PC-3 (cell line): ENCODE results near the gene SERBP1. TPM values are rescaled to one million over a fixed set of nuclear protein-coding genes. Genes with fewer than 3 reads are reported as not detected.

Experiments used
- ATAC-seq: fragments of 200-7000 bp; cut with Tn5 transposase; 2 replicates; pipeline ENCODE4 v1.9.1; 2020; ENCODE audit warnings: mild to moderate bottlenecking, moderate library complexity
- BruUV-seq: library from RNA; stranded (reverse); fragments of 400-500 nt; replicated peaks from 2 replicates; lab custom pipeline; 2021; lab: Mats Ljungman, UMichigan
- CTCF ChIA-PET: fragments of 300-600 bp; sonication (Branson Sonifier 250); formaldehyde crosslinking; loops from one replicate; lab custom pipeline; 2022; ENCODE audit warnings: antibody characterized with exemption; lab: Charles Lee
- POLR2A ChIA-PET: fragments of 300-600 bp; sonication (Branson Sonifier 250); formaldehyde crosslinking; loops from one replicate; lab custom pipeline; 2022; ENCODE audit warnings: antibody characterized with exemption; ENCODE audit not compliant: unreplicated experiment; lab: Charles Lee
- DNase-seq: peaks from one replicate; pipeline ENCODE4 v3.0.0-alpha.2; 2015
- H2AFZ ChIP-seq: fragments of 300-600 bp; sonication (generic); 2 replicates; pipeline ENCODE4 v1.6.0; 2016; ENCODE audit warnings: antibody characterized with exemption, low read length
- H3F3A ChIP-seq: fragments of 300-600 bp; sonication (generic); one replicate; pipeline ENCODE4 v1.6.0; 2017; ENCODE audit warnings: antibody characterized with exemption, low read length, control low read depth, mild to moderate bottlenecking; ENCODE audit not compliant: unreplicated experiment
- H3K27ac ChIP-seq: fragments of 300-600 bp; sonication (generic); 2 replicates; pipeline ENCODE4 v1.5.1; 2016; ENCODE audit warnings: mild to moderate bottlenecking, low read length
- H3K27me3 ChIP-seq: fragments of 300-600 bp; sonication (generic); 2 replicates; pipeline ENCODE4 v1.6.1; 2016; ENCODE audit warnings: low read length, mixed read lengths
- H3K36me3 ChIP-seq: fragments of 300-600 bp; sonication (generic); 2 replicates; pipeline ENCODE4 v1.6.1; 2016; ENCODE audit warnings: low read depth, mixed run types, low read length, mixed read lengths
- H3K4me1 ChIP-seq: fragments of 300-600 bp; sonication (generic); 2 replicates; pipeline ENCODE4 v1.5.1; 2016; ENCODE audit warnings: low read length; ENCODE audit not compliant: insufficient read depth
- H3K4me2 ChIP-seq: fragments of 300-600 bp; sonication (generic); 2 replicates; pipeline ENCODE4 v1.6.0; 2016; ENCODE audit warnings: low read length
- H3K4me3 ChIP-seq: fragments of 300-600 bp; sonication (generic); 2 replicates; pipeline ENCODE4 v1.5.1; 2016; ENCODE audit warnings: mild to moderate bottlenecking, low read length, mixed read lengths
- H3K79me2 ChIP-seq: fragments of 300-600 bp; sonication (generic); 2 replicates; pipeline ENCODE4 v1.6.1; 2017; ENCODE audit warnings: low read length, mixed read lengths
- H3K9ac ChIP-seq: fragments of 300-600 bp; sonication (generic); 2 replicates; pipeline ENCODE4 v1.6.0; 2016; ENCODE audit warnings: mild to moderate bottlenecking, low read length
- H3K9me2 ChIP-seq: fragments of 300-600 bp; sonication (generic); replicated peaks from 2 replicates; pipeline ENCODE4 v1.6.1; 2016; ENCODE audit warnings: mixed run types, low read length, mixed read lengths
- H3K9me3 ChIP-seq: fragments of 300-600 bp; sonication (generic); 2 replicates; pipeline ENCODE4 v1.6.1; 2016; ENCODE audit warnings: low read length, mixed read lengths
- H4K20me1 ChIP-seq: fragments of 300-600 bp; sonication (generic); 2 replicates; pipeline ENCODE4 v1.6.1; 2016; ENCODE audit warnings: low read length, mixed read lengths
- EZH2 ChIP-seq: fragments of 300-600 bp; sonication (generic); IDR thresholded peaks from one replicate; pipeline ENCODE4 v1.6.1; 2017; ENCODE audit warnings: antibody characterized with exemption, mild to moderate bottlenecking, low read length; ENCODE audit not compliant: unreplicated experiment
- EZH2phosphoT487 ChIP-seq: fragments of 300-600 bp; sonication (generic); IDR thresholded peaks from 2 replicates; pipeline ENCODE4 v1.6.1; 2018; ENCODE audit warnings: mild to moderate bottlenecking, antibody characterized with exemption, low read length, borderline replicate concordance
- intact Hi-C: fragments of 100-400 bp; cut with micrococcal nuclease; formaldehyde crosslinking; loops from 2 replicates; pipeline ENCODE4 v1.9.0; 2023
- total RNA-seq: library from RNA; depleted of rRNA; stranded (reverse); fragments of >200 nt; gene quantifications from 2 replicates; pipeline ENCODE4 v1.2.3, GENCODE V29; 2014
- TF ChIP-seq, protein P1 (sequence below): fragments of 300-600 bp; sonication (generic); conservative IDR thresholded peaks from 2 replicates; pipeline ENCODE4 v1.5.1; 2017; ENCODE audit warnings: antibody characterized with exemption, low read depth, mild to moderate bottlenecking, low read length

SERBP1 gene
- total RNA-seq, 1 experiment from 2014 or later, result 256 TPM

DNA sequence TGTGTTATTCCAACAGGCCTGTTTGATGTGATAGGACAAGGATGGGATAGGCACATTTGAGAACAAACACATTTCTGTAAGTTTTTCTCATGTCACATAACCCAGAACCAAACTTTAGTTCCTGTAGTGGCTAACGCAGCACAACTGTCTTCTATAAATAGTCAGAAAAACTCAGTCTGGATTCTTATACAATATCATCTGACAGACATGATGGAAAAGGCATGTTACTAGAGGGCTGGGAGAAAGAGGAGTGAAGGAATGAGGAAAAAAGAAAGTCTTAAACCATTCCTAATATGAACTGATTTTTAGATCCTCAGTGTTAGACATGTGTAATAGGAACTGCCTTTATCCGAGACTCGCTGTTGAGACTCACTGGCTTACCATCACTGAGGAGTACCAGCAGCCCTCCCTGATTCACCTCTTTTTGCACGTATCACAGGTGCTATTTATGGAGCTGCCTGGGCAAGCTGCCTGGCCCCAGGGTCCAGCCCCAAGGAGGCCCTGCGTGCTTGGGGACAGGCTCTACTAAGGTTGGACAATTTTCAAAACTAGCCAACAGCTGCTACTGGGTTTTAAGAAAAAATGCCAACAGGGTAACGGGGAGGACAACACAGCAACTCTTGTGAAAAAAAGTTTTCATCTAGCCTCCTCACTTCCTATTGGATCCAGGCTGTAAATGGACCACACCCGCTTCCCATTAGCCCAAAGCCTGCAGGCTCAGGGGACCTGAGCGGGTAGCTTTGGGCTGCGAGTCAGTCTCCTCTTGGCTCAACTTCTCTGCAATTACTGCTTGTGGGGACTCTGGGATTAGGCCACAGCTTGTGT is 30.7 kb upstream of the SERBP1 start:
- TF ChIP-seq, protein P1, sequence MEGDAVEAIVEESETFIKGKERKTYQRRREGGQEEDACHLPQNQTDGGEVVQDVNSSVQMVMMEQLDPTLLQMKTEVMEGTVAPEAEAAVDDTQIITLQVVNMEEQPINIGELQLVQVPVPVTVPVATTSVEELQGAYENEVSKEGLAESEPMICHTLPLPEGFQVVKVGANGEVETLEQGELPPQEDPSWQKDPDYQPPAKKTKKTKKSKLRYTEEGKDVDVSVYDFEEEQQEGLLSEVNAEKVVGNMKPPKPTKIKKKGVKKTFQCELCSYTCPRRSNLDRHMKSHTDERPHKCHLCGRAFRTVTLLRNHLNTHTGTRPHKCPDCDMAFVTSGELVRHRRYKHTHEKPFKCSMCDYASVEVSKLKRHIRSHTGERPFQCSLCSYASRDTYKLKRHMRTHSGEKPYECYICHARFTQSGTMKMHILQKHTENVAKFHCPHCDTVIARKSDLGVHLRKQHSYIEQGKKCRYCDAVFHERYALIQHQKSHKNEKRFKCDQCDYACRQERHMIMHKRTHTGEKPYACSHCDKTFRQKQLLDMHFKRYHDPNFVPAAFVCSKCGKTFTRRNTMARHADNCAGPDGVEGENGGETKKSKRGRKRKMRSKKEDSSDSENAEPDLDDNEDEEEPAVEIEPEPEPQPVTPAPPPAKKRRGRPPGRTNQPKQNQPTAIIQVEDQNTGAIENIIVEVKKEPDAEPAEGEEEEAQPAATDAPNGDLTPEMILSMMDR, result no peak
- TF ChIP-seq EZH2phosphoT487, result no peak
- no peak for TF ChIP-seq EZH2
- ChIA-PET POLR2A (no interaction called here), CTCF (no interaction called here)
- BruUV-seq, result no TSS peak
- Histone ChIP-seq H4K20me1 (no peaks in the 10 kb centered on the region), H2AFZ (no peak overlapping the region), H3K9ac (no peak overlapping the region), H3F3A (no peaks in the 10 kb centered on the region), H3K79me2 (no peaks in the 10 kb centered on the region), H3K27me3 (no peaks in the 10 kb centered on the region), H3K27ac (no peak overlapping the region), H3K9me2 (no peaks in the 10 kb centered on the region), H3K4me1 (0 out of 2 replicates have a peak, but pooled peaks cover 4% of the 10 kb centered on the region), H3K9me3 (no peaks in the 10 kb centered on the region), H3K36me3 (no peaks in the 10 kb centered on the region), H3K4me2 (no peak overlapping the region), H3K4me3 (no peak overlapping the region)
- ATAC-seq, result no peak
- intact Hi-C loops, result no loop called here
- peak; percentile 12 for DNase-seq

DNA sequence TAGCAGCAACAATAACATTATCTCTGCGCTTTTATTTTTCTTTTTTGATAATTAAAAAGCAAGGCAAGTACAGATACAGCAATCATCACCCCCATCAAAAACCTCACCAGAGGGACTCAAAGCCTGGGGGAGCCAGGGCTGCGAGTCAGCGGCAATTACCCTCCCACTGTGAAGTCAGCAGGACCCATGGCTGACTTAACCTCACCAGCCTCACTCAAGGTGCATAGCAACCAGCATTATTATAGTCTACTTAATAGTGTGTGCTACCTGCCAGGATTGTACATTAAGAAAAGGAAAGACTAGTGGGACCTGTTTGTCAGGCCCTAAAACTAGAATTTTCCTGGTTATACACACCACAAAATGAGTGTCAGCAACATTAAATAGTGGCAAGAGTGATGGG is 28.9 kb upstream of the SERBP1 start:
- no peaks in the 10 kb centered on the region for H3K9me3 ChIP-seq
- no peak overlapping the region for H3K4me3 ChIP-seq
- H3K4me2 ChIP-seq, result no peak overlapping the region
- H3K27me3 ChIP-seq, result no peaks in the 10 kb centered on the region
- no peak overlapping the region for H3K9ac ChIP-seq
- intact Hi-C loops, result no loop called here
- no peaks in the 10 kb centered on the region for H3F3A ChIP-seq
- H3K9me2 ChIP-seq, result no peaks in the 10 kb centered on the region
- no TSS peak for BruUV-seq
- DNase-seq, result peak; percentile 39
- no peak; the same call in 1 of the 2 replicates for ATAC-seq
- no peak overlapping the region for H2AFZ ChIP-seq
- no peak overlapping the region for H3K27ac ChIP-seq
- ChIA-PET POLR2A (no interaction called here), CTCF (no interaction called here)
- H3K36me3 ChIP-seq, result no peaks in the 10 kb centered on the region
- TF ChIP-seq EZH2 (no peak), EZH2phosphoT487 (no peak)
- TF ChIP-seq, protein P1, result no peak
- 0 out of 2 replicates have a peak, but pooled peaks cover 4% of the 10 kb centered on the region for H3K4me1 ChIP-seq
- no peaks in the 10 kb centered on the region for H4K20me1 ChIP-seq
- no peaks in the 10 kb centered on the region for H3K79me2 ChIP-seq

DNA sequence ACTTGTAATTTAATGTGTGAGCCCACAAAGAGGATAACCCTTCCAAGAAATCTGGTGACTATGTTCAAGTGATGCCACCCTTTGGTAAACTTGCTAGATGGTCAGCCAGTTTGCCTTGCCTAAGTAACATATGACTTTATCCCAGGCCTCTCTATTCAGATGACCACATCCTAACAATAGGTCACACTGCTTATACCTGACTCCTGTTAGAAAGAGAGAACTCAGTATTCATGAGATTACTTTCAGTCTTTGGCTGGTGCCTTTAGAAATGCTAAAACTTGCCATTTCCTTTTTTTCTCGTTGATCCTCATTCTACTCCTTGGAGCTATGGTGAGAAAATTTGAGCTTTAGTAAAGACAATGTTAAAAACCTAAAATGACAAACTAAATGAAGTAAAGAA is 28.5 kb upstream of the SERBP1 start:
- intact Hi-C loops, result no loop called here
- H3K9me3 ChIP-seq, result no peaks in the 10 kb centered on the region
- H3K4me3 ChIP-seq, result no peak overlapping the region
- 0 out of 2 replicates have a peak, but pooled peaks cover 1% of the 10 kb centered on the region for H3K27me3 ChIP-seq
- CTCF ChIA-PET, result no interaction called here
- POLR2A ChIA-PET, result no interaction called here
- DNase-seq, result no peak
- no TSS peak for BruUV-seq
- ATAC-seq, result no peak
- no peak overlapping the region for H3K4me2 ChIP-seq
- H3K27ac ChIP-seq, result no peak overlapping the region
- 0 out of 2 replicates have a peak, but pooled peaks cover 4% of the 10 kb centered on the region for H3K4me1 ChIP-seq
- no peaks in the 10 kb centered on the region for H4K20me1 ChIP-seq
- H3F3A ChIP-seq, result no peaks in the 10 kb centered on the region
- no peaks in the 10 kb centered on the region for H3K79me2 ChIP-seq
- H3K9me2 ChIP-seq, result no peaks in the 10 kb centered on the region
- TF ChIP-seq EZH2phosphoT487, result no peak
- TF ChIP-seq EZH2, result no peak
- H3K36me3 ChIP-seq, result no peaks in the 10 kb centered on the region
- H2AFZ ChIP-seq, result no peak overlapping the region
- no peak overlapping the region for H3K9ac ChIP-seq
